ENCODE measurements around the gene MOB1A.

The MOB1A gene

GRCh38 chr2:74138600-74139323 lies 39.9 kb downstream of the MOB1A start:
- Histone ChIP-seq H2BK15ac (ENCODE audit: low read depth, poor library complexity, severe bottlenecking) (no peak overlapping the region), H3K4me3 (ENCODE audit: insufficient read depth in 1 of 2, low read depth in 1 of 2, low read length in 2 of 2) (no peak overlapping the region), H2BK120ac (ENCODE audit: low read depth, low read length) (no peak overlapping the region), H3K18ac (ENCODE audit: low read depth in 1 of 2, low read length in 2 of 2) (no peak overlapping the region), H3K27me3 (ENCODE audit: control insufficient read depth in 1 of 2, insufficient read depth in 1 of 2, low read length in 2 of 2) (no peaks in the 10 kb centered on the region), H3K4ac (ENCODE audit: low read depth in 1 of 2, low read length in 2 of 2) (no peak overlapping the region), H4K91ac (ENCODE audit: low read length) (no peak overlapping the region), H2AFZ (ENCODE audit: low read depth, low read length) (no peak overlapping the region), H3K79me1 (replicated peaks; ENCODE audit: low read length, poor library complexity, severe bottlenecking) (peaks cover 31% of the 10 kb centered on the region), H3K27ac (ENCODE audit: low read length, poor library complexity, severe bottlenecking) (no peak overlapping the region), H3K23ac (ENCODE audit: low read length in 2 of 2) (no peak overlapping the region), H2AK5ac (ENCODE audit: low read length, severe bottlenecking) (no peak overlapping the region), H3K4me2 (ENCODE audit: low read length, poor library complexity, severe bottlenecking) (no peak overlapping the region), H2BK5ac (ENCODE audit: low read depth, low read length, poor library complexity, severe bottlenecking) (no peak overlapping the region), H3K36me3 (ENCODE audit: control insufficient read depth in 1 of 2, insufficient read depth in 2 of 2, low read depth in 1 of 2, low read length in 2 of 2) (peaks cover 38 to 47% of the 10 kb centered on the region in 2 experiments), H3K14ac (ENCODE audit: low read length in 2 of 2) (no peak overlapping the region), H3K9me3 (ENCODE audit: control insufficient read depth, low read length) (no peaks in the 10 kb centered on the region), H3K4me1 (ENCODE audit: control insufficient read depth, insufficient read depth, low read depth, low read length) (no peaks in the 10 kb centered on the region), H2BK12ac (ENCODE audit: low read length in 2 of 2) (no peak overlapping the region), H3K9ac (ENCODE audit: low read length) (no peak overlapping the region), H4K8ac (ENCODE audit: low read length) (no peak overlapping the region)
- no peak for DNase-seq
- 89% methylated on average over 18 of the region's 19 CpGs for WGBS

- no peak overlapping the region for H2BK15ac ChIP-seq (ENCODE audit: low read depth, poor library complexity, severe bottlenecking)
- no peak overlapping the region for H3K23ac ChIP-seq (ENCODE audit: low read length in 2 of 2)
- no peaks in the 10 kb centered on the region for H3K9me3 ChIP-seq (ENCODE audit: control insufficient read depth, low read length)
- no peak overlapping the region for H3K27ac ChIP-seq (ENCODE audit: low read length, poor library complexity, severe bottlenecking)
- no peak overlapping the region for H2AFZ ChIP-seq (ENCODE audit: low read depth, low read length)
- no peaks in the 10 kb centered on the region for H3K27me3 ChIP-seq (ENCODE audit: control insufficient read depth in 1 of 2, insufficient read depth in 1 of 2, low read length in 2 of 2)
- H2BK120ac ChIP-seq (ENCODE audit: low read depth, low read length): no peak overlapping the region
- no peaks in the 10 kb centered on the region for H3K4me1 ChIP-seq (ENCODE audit: control insufficient read depth, insufficient read depth, low read depth, low read length)
- no peak overlapping the region for H3K4me2 ChIP-seq (ENCODE audit: low read length, poor library complexity, severe bottlenecking)
- H4K91ac ChIP-seq (ENCODE audit: low read length): no peak overlapping the region
- no peak for DNase-seq
- H3K79me1 ChIP-seq (replicated peaks; ENCODE audit: low read length, poor library complexity, severe bottlenecking): peaks cover 31% of the 10 kb centered on the region
- no peak overlapping the region for H3K14ac ChIP-seq (ENCODE audit: low read length in 2 of 2)
- H2AK5ac ChIP-seq (ENCODE audit: low read length, severe bottlenecking): no peak overlapping the region
- WGBS: 89% methylated on average over 11 of the region's 11 CpGs
- H3K4ac ChIP-seq (ENCODE audit: low read depth in 1 of 2, low read length in 2 of 2): no peak overlapping the region
- H3K18ac ChIP-seq (ENCODE audit: low read depth in 1 of 2, low read length in 2 of 2): no peak overlapping the region
- no peak overlapping the region for H4K8ac ChIP-seq (ENCODE audit: low read length)
- no peak overlapping the region for H2BK12ac ChIP-seq (ENCODE audit: low read length in 2 of 2)
- H3K4me3 ChIP-seq (ENCODE audit: insufficient read depth in 1 of 2, low read depth in 1 of 2, low read length in 2 of 2): no peak overlapping the region
- no peak overlapping the region for H2BK5ac ChIP-seq (ENCODE audit: low read depth, low read length, poor library complexity, severe bottlenecking)
- no peak overlapping the region for H3K9ac ChIP-seq (ENCODE audit: low read length)
- peaks cover 41 to 48% of the 10 kb centered on the region in 2 experiments for H3K36me3 ChIP-seq (ENCODE audit: control insufficient read depth in 1 of 2, insufficient read depth in 2 of 2, low read depth in 1 of 2, low read length in 2 of 2)
These were observed 40.8 kb downstream of the MOB1A start for GRCh38 chr2:74137651-74138599.

- Histone ChIP-seq H4K91ac (ENCODE audit: low read length) (no peak overlapping the region), H3K4me2 (ENCODE audit: low read length, poor library complexity, severe bottlenecking) (no peak overlapping the region), H3K9ac (ENCODE audit: low read length) (no peak overlapping the region), H3K4me1 (ENCODE audit: control insufficient read depth, insufficient read depth, low read depth, low read length) (peaks cover 3% of the 10 kb centered on the region), H3K9me3 (ENCODE audit: control insufficient read depth, low read length) (no peaks in the 10 kb centered on the region), H3K4me3 (ENCODE audit: insufficient read depth in 1 of 2, low read depth in 1 of 2, low read length in 2 of 2) (no peak overlapping the region), H2BK12ac (ENCODE audit: low read length in 2 of 2) (no peak overlapping the region), H2AFZ (ENCODE audit: low read depth, low read length) (no peak overlapping the region), H3K18ac (ENCODE audit: low read depth in 1 of 2, low read length in 2 of 2) (no peak overlapping the region), H4K8ac (ENCODE audit: low read length) (no peak overlapping the region), H3K4ac (ENCODE audit: low read depth in 1 of 2, low read length in 2 of 2) (no peak overlapping the region), H3K36me3 (ENCODE audit: control insufficient read depth in 1 of 2, insufficient read depth in 2 of 2, low read depth in 1 of 2, low read length in 2 of 2) (peaks cover 16 to 17% of the 10 kb centered on the region in 2 experiments), H2BK15ac (ENCODE audit: low read depth, poor library complexity, severe bottlenecking) (peak overlapping the region; percentile 3), H2AK5ac (ENCODE audit: low read length, severe bottlenecking) (no peak overlapping the region), H3K27me3 (ENCODE audit: control insufficient read depth in 1 of 2, insufficient read depth in 1 of 2, low read length in 2 of 2) (peaks cover 0 to 17% of the 10 kb centered on the region in 2 experiments), H3K79me1 (replicated peaks; ENCODE audit: low read length, poor library complexity, severe bottlenecking) (peaks cover 3% of the 10 kb centered on the region), H3K27ac (ENCODE audit: low read length, poor library complexity, severe bottlenecking) (no peak overlapping the region), H2BK120ac (ENCODE audit: low read depth, low read length) (no peak overlapping the region), H2BK5ac (ENCODE audit: low read depth, low read length, poor library complexity, severe bottlenecking) (no peak overlapping the region), H3K14ac (ENCODE audit: low read length in 2 of 2) (no peak overlapping the region), H3K23ac (ENCODE audit: low read length in 2 of 2) (no peak overlapping the region)
- 96% methylated on average over 5 of the region's 5 CpGs for WGBS
- DNase-seq: no peak
These were observed 46.8 kb downstream of the MOB1A start for GRCh38 chr2:74131901-74132300.

All from mesenchymal stem cell (in vitro differentiated cells and primary cell).